Measurements from ENCODE around the gene ADTRP.

Gene ADTRP

DNA sequence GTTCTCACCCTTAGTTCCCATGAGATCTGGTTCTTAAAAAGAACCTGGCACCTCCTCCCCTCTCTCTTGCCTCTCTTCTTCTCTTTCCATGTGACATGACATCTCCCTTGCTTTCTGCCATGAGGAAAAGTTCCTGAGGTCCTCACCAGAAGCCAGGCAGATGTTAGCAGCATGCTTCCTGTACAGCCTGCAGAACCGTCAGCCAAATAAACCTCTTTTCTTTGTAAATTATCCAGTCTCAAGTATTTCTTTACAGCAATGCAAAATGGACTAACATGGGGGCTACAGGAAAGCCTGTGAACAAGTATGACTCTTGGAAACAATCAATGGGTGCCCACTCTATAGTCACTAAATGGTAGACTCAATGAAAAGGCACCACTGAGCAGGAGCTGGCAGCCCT lies 34.5 kb downstream of the ADTRP start:
- peaks cover 24% of the 10 kb centered on the region for H3K4me1 ChIP-seq (ENCODE audit: low read depth, poor library complexity, severe bottlenecking)
- H3K4me3 ChIP-seq (IDR thresholded peaks at IDR 0.05; ENCODE audit: insufficient read depth, low read depth, low read length): no peak overlapping the region
- H3K4me2 ChIP-seq: no peak overlapping the region
- H3K27me3 ChIP-seq (ENCODE audit: insufficient read depth, low read depth): no peaks in the 10 kb centered on the region
- H3K79me2 ChIP-seq (ENCODE audit: insufficient read depth, low read depth): no peaks in the 10 kb centered on the region
- TF ChIP-seq, protein P1, sequence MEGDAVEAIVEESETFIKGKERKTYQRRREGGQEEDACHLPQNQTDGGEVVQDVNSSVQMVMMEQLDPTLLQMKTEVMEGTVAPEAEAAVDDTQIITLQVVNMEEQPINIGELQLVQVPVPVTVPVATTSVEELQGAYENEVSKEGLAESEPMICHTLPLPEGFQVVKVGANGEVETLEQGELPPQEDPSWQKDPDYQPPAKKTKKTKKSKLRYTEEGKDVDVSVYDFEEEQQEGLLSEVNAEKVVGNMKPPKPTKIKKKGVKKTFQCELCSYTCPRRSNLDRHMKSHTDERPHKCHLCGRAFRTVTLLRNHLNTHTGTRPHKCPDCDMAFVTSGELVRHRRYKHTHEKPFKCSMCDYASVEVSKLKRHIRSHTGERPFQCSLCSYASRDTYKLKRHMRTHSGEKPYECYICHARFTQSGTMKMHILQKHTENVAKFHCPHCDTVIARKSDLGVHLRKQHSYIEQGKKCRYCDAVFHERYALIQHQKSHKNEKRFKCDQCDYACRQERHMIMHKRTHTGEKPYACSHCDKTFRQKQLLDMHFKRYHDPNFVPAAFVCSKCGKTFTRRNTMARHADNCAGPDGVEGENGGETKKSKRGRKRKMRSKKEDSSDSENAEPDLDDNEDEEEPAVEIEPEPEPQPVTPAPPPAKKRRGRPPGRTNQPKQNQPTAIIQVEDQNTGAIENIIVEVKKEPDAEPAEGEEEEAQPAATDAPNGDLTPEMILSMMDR (conservative IDR thresholded peaks at IDR 0.05; ENCODE audit: low read depth, low read length): no peak
- H2AFZ ChIP-seq (ENCODE audit: low read depth): no peak overlapping the region
- H3K9ac ChIP-seq: no peak overlapping the region
- no peaks in the 10 kb centered on the region for H4K20me1 ChIP-seq (ENCODE audit: insufficient read depth)
- H3K36me3 ChIP-seq (ENCODE audit: insufficient read depth): no peaks in the 10 kb centered on the region
- H3K27ac ChIP-seq: no peak overlapping the region

DNA sequence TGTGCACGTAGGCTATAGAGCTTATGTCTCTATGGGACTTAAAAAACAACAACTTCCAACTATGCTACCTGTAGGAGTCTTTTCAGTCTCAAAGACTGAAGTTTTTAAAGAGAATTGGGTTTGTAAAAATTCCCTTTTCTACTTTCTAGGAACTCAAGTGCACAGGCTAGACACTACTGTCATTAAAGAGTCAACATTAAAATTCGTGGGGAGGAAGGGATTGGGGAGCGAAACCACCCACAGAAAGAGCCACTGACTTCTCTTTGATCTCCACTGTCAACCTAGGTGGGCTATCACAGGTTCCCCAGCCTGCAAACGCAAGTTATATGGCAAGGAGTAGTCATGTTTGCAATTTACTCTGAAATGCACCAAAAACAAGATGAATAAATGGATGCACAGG lies 37.7 kb downstream of the ADTRP start:
- Histone ChIP-seq H3K4me1 (ENCODE audit: low read depth, poor library complexity, severe bottlenecking) (peaks cover 11% of the 10 kb centered on the region), H3K27me3 (ENCODE audit: insufficient read depth, low read depth) (no peaks in the 10 kb centered on the region), H4K20me1 (ENCODE audit: insufficient read depth) (no peaks in the 10 kb centered on the region), H2AFZ (ENCODE audit: low read depth) (no peak overlapping the region), H3K9ac (no peak overlapping the region), H3K4me2 (no peak overlapping the region), H3K27ac (no peak overlapping the region), H3K4me3 (IDR thresholded peaks at IDR 0.05; ENCODE audit: insufficient read depth, low read depth, low read length) (no peak overlapping the region), H3K36me3 (ENCODE audit: insufficient read depth) (no peaks in the 10 kb centered on the region), H3K79me2 (ENCODE audit: insufficient read depth, low read depth) (no peaks in the 10 kb centered on the region)
- TF ChIP-seq, protein P1 (conservative IDR thresholded peaks at IDR 0.05; ENCODE audit: low read depth, low read length): no peak

DNA sequence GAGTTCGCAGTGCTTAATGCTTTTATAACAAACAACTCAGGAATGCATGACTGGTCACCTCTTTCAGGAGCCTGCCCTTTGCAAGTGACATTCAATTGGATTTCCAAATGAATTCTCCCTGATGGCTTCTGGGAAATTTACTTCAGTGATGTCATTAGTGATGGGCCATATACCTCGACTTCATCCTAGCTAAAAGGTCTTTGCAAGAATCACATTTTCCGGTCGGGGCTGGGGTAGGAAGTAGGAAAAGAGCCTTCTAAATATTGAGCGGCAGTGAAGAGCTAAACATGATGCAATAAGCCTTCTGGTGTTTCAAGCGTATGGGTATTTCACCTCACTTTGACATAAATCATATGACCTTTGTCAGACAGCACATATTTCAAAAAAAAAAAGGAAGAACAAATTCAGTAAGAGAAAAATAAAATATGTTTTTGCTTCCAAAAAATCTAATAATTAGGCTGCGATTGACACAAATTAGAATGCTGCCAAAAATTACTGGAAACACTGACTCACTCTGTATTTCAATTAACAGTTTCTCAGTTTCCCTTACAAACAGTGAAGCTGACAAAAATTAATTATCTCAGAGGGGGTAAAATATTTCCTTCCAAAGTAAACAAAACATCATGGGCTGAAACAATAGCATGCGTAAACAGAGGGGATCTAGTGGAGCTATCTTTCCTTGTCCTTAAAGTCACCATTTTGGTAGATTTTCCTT lies 39.8 kb downstream of the ADTRP start:
- H3K79me2 ChIP-seq (ENCODE audit: insufficient read depth, low read depth): no peaks in the 10 kb centered on the region
- no peaks in the 10 kb centered on the region for H3K27me3 ChIP-seq (ENCODE audit: insufficient read depth, low read depth)
- no peaks in the 10 kb centered on the region for H4K20me1 ChIP-seq (ENCODE audit: insufficient read depth)
- peaks cover 31% of the 10 kb centered on the region for H3K4me1 ChIP-seq (ENCODE audit: low read depth, poor library complexity, severe bottlenecking)
- H2AFZ ChIP-seq (ENCODE audit: low read depth): no peak overlapping the region
- no peak overlapping the region for H3K4me2 ChIP-seq
- TF ChIP-seq, protein P1 (conservative IDR thresholded peaks at IDR 0.05; ENCODE audit: low read depth, low read length): no peak
- no peak overlapping the region for H3K9ac ChIP-seq
- no peak overlapping the region for H3K27ac ChIP-seq
- no peak overlapping the region for H3K4me3 ChIP-seq (IDR thresholded peaks at IDR 0.05; ENCODE audit: insufficient read depth, low read depth, low read length)
- H3K36me3 ChIP-seq (ENCODE audit: insufficient read depth): no peaks in the 10 kb centered on the region

DNA sequence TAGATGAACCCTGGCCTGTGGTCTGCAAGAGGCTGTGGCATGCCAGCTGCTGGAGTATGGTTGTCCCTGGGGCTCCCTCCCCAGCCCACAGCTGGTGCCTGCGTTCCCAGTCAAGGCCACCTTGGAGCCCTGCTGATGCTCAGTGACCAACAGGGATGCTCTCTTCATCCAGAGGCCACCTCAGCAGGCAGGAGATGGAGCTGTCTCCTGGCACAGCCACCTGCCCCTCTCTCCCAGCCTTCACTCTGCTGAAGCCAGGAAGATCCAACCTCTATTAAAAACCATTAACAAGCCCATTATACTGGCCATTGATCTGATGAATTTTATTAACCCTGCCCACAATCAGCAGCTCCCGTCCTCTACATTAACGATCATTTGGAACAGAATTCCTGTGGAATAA lies 40.4 kb downstream of the ADTRP start:
- Histone ChIP-seq H3K27ac (no peak overlapping the region), H3K27me3 (ENCODE audit: insufficient read depth, low read depth) (no peaks in the 10 kb centered on the region), H2AFZ (ENCODE audit: low read depth) (no peak overlapping the region), H3K4me2 (no peak overlapping the region), H3K36me3 (ENCODE audit: insufficient read depth) (no peaks in the 10 kb centered on the region), H3K79me2 (ENCODE audit: insufficient read depth, low read depth) (no peaks in the 10 kb centered on the region), H3K4me1 (ENCODE audit: low read depth, poor library complexity, severe bottlenecking) (peaks cover 37% of the 10 kb centered on the region), H4K20me1 (ENCODE audit: insufficient read depth) (no peaks in the 10 kb centered on the region), H3K4me3 (IDR thresholded peaks at IDR 0.05; ENCODE audit: insufficient read depth, low read depth, low read length) (no peak overlapping the region), H3K9ac (no peak overlapping the region)
- TF ChIP-seq, protein P1 (conservative IDR thresholded peaks at IDR 0.05; ENCODE audit: low read depth, low read length): no peak

Measured in KMS-11 (cell line).